Suprapubic skin (tissue), 3 donors: ENCODE measurements around the gene FUT3.
A peak's percentile ranks its signal among the peaks of the same experiment; 100 is the strongest.

Experiments used
- CTCF ChIP-seq, 2 donors: fragments of 200-600 bp in 1 of 2; fragments of 450-650 bp in 1 of 2; sonication (generic) in 1 of 2; IDR thresholded peaks; one replicate each; pipeline ENCODE4 v1.5.1; 2016 to 2019; ENCODE audit warnings: antibody characterized with exemption in 2 of 2, mild to moderate bottlenecking in 1 of 2, moderate library complexity in 1 of 2
- POLR2A ChIP-seq, 2 donors: fragments of 450-650 bp; IDR thresholded peaks; one replicate each; pipeline ENCODE4 v1.6.1; 2017; ENCODE audit warnings: antibody characterized with exemption in 2 of 2, mild to moderate bottlenecking in 2 of 2, moderate library complexity in 2 of 2

- TF ChIP-seq CTCF (IDR thresholded peaks at IDR 0.05) (peak; percentile 56 to 98), POLR2A (IDR thresholded peaks at IDR 0.05) (no peak)
These were observed 47.3 kb downstream of the FUT3 start for GRCh38 chr19:5803752-5804515.
